HG03442 (cell line): Measurements from ENCODE around the gene ABCA5.
"Not testable (repeated sequence)": the region's sequence is repeated elsewhere in the genome, so short reads cannot be mapped to it uniquely, and the experiment has no call there.

Experiments
- ATAC-seq: cut with Tn5 transposase; IDR thresholded peaks from one replicate; pipeline ENCODE4 v1.9.1; 2021; ENCODE audit warnings: mild to moderate bottlenecking, moderate library complexity; ENCODE audit not compliant: unreplicated experiment

ABCA5 gene

DNA sequence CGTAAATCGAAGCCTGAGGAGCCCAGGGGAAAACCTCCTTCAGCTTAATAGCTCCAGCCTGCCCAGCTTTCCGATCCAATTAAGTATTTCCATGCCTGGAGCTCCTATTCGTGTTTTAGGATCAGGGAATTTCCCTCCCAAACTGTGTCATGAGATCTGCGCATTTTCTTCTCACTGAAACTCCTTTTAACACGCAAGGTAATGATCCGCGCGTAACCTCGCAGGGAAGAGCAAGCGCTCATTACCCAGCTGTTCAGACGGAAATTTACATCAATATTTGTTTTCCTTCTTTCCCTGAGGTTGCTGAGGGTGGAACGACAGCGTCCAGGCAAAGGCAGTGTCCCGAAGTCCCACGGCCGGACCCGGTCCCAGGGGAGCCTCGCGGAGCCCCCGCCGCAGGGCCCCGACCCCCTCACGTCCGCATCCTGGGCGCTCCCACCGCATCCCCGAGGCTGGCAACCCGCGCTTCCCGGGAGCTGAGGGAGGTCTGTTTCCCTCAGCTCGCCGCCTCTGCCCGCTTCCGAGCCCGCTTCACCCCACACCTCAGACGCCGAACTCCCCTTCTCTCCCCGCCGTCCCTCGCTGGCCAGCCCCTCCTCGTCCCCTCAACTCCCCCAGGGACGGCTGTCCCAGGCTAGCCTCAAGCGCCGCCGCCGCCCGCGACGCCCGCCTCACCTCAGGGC is 415 bp downstream of the ABCA5 start:
- peak; percentile 6 for ATAC-seq

DNA sequence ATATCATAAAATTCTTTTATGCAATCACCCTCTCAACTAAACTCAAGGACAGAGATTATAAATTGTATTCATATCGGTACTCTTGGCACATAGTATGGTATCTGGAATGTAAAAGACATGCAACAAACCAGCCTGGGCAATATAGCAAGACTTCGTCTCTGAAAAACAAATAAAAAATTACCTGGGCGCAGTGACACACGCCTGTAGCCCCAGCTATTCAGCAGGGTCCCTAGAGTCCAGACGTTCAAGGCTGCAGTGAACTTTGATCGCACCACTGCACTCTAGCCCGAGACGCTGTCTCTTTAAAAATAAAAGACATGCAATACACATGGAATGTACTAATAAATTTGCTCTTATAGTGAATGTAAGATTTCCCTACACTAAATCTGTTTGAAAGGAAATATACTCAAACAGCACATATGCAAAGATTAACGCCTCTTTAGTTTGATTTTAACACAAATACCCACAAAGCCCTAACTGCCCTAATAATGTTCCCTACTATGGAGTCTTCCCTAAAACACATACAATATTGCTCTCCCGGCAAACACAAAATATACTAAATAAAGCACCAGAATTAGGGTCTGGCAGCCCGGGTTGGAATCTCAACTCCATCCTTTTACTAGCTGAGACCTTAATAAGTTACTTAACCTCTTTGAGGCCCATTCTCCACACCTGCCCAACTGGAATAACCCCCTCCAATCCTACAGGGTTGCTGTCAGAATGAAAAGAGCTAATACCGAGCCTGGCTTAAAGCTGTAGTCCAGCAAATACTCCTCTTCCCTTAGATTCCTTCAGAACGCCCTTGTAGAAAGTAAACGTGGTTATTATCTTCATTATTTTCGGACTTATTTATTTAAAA is 1.2 kb downstream of the ABCA5 start:
- ATAC-seq = no peak

DNA sequence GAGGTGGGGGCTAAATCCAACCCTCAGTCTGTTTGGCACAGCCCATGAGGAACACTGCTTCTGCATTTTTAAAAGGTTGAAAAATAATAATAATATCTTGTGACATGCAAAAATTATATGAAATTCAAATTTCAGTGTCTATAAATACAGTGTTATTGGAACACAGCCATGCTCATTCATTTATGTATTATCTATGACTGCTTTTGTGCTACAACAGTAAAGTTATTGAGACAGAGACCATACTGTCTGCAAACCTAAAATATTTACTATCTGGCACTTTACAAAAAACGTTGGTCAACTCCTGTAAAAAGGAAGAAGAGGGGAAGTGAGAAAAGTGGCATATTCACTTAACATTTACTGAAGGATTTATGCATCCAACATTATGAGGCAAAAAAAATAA is 3.1 kb downstream of the ABCA5 start:
- ATAC-seq = no peak

GRCh38 chr17:69320908-69321238 is 6.1 kb downstream of the ABCA5 start:
- no peak for ATAC-seq

DNA sequence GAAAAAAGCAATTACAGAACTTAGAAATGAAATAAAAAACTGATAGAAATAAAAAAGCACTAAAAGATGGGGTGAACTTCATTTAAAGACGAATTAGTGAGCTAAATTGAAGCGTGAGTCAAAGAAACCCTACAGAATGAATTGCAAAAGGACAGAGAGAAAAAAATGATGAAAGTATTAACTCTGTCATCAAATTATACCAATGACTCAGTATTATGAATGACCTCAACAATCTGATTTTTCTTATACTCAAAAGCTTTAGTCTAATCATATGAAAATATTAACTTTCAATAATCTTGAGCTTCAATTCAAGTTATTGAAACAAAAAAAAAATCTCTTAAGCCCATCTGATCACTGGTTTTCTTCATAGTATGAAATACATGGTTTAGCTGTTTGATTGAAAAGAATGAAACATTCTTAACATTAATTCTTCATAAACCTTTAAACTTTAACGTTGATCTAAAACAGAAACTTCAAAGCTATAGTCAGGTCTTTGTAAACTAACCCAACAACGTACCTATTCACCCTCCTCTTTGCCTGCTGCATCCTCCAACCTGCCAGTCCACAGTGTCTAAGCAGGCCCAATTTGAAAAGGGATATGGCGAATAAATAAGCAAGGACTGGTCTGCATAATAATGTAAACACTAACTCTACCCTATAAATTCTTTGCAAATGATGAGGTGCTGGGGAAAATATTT is 6.6 kb downstream of the ABCA5 start:
- no peak for ATAC-seq

DNA sequence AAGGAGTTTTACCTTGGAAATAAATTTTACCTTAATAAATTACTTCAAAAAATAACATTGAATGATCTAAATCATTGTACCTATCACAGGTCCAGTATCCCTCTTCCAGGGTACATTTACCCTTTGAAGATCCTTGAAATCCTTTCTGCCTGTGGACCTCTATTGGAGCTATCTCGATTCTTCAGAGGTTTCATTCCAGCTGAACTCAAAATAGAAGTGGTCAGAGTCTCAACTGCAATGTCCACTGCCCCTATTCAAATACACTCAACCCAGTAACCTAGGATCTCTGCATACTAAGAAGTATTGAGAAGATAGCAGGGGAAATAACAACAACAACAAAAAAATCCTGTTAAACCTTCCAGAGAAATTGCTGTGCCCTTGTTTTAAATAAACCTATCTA is 9.3 kb downstream of the ABCA5 start:
- no peak for ATAC-seq

GRCh38 chr17:69314246-69315065 is 12.5 kb downstream of the ABCA5 start:
- no peak for ATAC-seq

DNA sequence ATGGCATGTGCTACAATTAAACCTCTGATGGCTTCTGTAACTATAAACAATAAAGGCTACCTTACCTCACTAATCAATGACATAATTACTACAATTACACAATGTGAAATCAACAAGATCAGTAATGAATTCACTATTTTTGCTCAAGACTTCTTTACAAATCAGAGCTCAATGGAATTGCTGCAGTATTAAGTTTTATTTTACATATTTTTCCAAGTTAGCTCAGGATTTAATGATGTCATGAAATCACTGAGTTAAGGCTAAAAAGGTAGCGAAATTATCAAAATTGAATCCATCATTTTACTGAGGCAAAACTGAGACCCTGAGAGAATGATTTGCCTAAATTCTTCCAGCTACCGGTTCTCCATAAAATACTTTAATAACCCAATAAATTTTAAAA is 21.8 kb downstream of the ABCA5 start:
- no peak for ATAC-seq

DNA sequence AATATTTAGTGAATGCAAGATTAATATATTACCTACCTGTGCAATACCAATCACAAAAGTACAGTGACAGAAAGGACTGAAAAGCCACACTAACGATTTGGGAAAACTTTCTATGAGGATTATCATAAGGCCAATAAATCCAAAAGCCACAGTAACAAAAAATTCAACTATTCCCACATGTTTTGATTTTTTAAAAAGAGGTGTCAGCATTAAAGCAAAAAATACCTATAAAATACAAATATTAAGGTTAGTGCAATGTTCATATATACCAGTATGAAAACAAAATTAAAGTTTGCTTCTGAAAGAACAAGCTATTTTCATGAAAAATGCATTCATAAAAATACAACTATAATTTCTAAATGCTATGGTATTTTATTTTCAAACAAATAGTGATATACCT is 24.3 kb downstream of the ABCA5 start:
- ATAC-seq = no peak

GRCh38 chr17:69300222-69300621 is 26.7 kb downstream of the ABCA5 start:
- no peak for ATAC-seq

DNA sequence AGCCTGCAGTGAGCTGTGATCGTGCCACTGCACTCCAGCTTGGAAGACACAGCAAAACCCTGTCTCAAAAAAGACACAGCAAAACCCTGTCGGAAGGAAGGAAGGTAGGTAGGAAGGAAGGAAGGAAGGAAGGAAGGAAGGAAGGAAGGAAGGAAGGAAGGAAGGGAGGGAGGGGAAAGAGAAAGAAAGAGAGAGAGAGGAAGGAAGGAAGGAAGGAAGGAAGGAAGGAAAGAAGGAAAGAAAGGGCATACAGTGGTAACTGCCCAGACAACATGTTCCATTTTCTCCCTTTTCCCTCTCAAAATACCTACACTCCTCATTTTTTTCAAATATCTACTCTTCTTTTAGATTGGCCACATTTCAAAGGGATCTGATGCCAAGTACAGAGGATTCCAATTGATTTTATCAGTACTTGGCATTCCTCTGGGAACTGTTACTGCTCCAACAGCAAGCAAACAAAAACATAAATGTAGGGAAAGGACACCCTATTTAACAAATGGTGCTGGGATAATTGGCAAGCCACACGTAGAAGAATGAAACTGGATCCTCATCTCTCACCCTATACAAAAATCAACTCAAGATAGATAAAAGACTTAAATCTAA is 28.7 kb downstream of the ABCA5 start:
- ATAC-seq = not testable (repeated sequence)

DNA sequence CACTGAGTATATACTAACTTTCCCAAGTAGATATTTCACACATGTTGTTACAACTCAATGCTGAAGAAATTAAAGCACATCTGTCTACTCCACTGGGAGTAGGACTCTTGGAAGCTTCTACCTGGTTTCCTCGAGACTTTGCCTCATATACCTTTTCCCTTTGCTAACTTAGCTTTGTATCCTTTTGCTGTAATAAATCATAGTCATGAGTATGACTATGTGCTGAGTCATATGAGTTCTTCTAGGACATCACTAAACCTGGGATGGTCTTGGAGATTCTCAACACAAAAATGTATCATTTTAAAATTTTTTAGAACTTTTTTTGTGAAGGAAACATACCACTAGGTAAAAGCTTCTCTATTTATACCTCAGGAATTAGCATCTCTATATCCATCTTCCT is 39.8 kb downstream of the ABCA5 start:
- no peak for ATAC-seq

GRCh38 chr17:69286257-69286656 is 40.7 kb downstream of the ABCA5 start:
- no peak for ATAC-seq

DNA sequence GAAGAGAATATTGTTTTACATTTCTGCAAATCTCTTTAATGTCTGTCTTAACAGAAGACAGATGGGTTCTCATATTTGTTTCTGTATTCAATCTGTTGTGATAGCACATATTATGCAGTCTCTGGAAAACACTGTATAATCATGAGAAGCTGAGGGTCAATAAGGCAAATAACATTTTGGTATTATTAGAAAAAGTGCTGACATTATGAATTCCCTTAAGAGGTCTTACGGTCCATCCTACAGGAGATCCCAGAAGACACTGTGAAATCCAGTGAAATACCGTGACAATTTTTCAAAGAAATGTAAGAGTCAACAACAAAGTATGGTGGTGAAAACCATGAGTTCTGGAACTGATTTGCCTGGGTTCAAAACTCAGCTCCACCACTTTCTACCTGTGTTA is 42.3 kb downstream of the ABCA5 start:
- ATAC-seq = no peak

- no peak for ATAC-seq
These were observed 44.9 kb downstream of the ABCA5 start for GRCh38 chr17:69282002-69282401.

DNA sequence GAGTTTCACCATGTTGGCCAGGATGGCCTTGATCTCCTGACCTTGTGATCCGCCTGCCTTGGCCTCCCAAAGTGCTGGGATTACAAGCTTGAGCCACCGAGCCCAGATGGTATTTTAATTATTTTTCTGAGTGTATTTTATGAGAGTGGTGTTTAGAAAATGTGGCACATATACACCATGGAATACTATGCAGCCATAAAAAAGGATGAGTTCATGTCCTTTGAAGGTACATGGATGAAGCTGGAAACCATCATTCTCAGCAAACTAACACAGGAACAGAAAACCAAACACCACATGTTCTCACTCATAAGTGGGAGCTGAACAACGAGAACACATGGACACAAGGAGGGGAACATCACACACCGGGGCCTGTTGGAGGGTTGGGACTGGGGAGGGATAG is 50.7 kb downstream of the ABCA5 start:
- not testable (repeated sequence) for ATAC-seq

GRCh38 chr17:69275751-69276150 is 51.2 kb downstream of the ABCA5 start:
- ATAC-seq = no peak

DNA sequence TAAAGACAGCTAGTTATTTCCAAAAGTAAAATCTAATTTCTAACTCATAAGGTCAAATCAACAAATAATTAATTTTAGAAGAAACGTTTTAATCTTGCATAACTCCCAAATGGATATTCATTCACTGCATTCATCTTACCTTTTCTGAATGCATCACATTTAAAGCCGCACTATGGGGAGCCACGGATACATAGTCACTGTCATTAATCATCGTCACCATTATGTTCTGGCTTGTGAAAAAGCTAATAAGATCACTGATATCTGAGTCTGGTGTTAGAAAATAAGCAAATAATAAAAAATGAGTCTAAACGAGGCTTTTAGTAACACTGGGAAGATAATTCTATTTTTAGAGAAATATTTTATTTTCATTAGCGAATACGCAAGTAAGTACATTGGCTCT is 55.9 kb downstream of the ABCA5 start:
- ATAC-seq = no peak

- no peak for ATAC-seq
These were observed 57.6 kb downstream of the ABCA5 start for GRCh38 chr17:69269131-69269998.

GRCh38 chr17:69268543-69269014 is 58.4 kb downstream of the ABCA5 start:
- no peak for ATAC-seq
